Activated naive CD8-positive, alpha-beta T cell treated with anti-CD3 and anti-CD28 coated beads, Interleukin-2, amount 10 ng/mL, durations not matched to agents 7 days and 5 days (primary cell): ENCODE data around the gene CHID1. TPM values are rescaled to one million over a fixed set of nuclear protein-coding genes. Genes with fewer than 3 reads are reported as not detected.
A peak's percentile ranks its signal among the peaks of the same experiment; 100 is the strongest.

ENCODE experiments used
- ATAC-seq: fragments of 150-1000 bp; cut with Tn5 transposase; one replicate; pipeline ENCODE4 v1.10.0; 2021; ENCODE audit warnings: low read depth, moderate library complexity
- POLR2A ChIA-PET: fragments of 350-600 bp; sonication (Branson Sonifier 250); formaldehyde crosslinking; loops from one replicate; lab custom pipeline; 2021; ENCODE audit warnings: antibody characterized with exemption; lab: Charles Lee
- DNase-seq: peaks from one replicate; pipeline ENCODE4 v3.0.0; 2021
- H3K27ac Mint-ChIP-seq: one replicate; pipeline ENCODE4 v1.8.0; 2022; ENCODE audit warnings: mild to moderate bottlenecking, mixed read lengths
- H3K27me3 Mint-ChIP-seq: one replicate; pipeline ENCODE4 v1.8.0; 2022; ENCODE audit warnings: mild to moderate bottlenecking, moderate library complexity, mixed read lengths
- H3K36me3 Mint-ChIP-seq: one replicate; pipeline ENCODE4 v1.8.0; 2021; ENCODE audit warnings: mild to moderate bottlenecking, mixed read lengths
- H3K4me1 Mint-ChIP-seq: one replicate; pipeline ENCODE4 v1.8.0; 2021; ENCODE audit warnings: mixed read lengths
- H3K4me3 Mint-ChIP-seq: one replicate; pipeline ENCODE4 v1.8.0; 2022; ENCODE audit warnings: mild to moderate bottlenecking, moderate library complexity, mixed read lengths
- H3K9me3 Mint-ChIP-seq: one replicate; pipeline ENCODE4 v1.8.0; 2021; ENCODE audit warnings: mixed read lengths
- total RNA-seq, 2 experiments: library from RNA; stranded (reverse); gene quantifications; one replicate each; pipeline ENCODE4 v1.2.3, GENCODE V29; 2021

Gene CHID1
- 10 to 100 TPM; 39.7 to 47.9 TPM for total RNA-seq

GRCh38 chr11:910589-911030, at the start of gene CHID1:
TSS of gene CHID1 (minus strand) at chr11:910810. CDS start at chr11:904816, 5,994 bp downstream.
- DNase-seq (peak; percentile 91), ATAC-seq (peak; percentile 92)
- Mint-ChIP-seq H3K4me1 (peaks cover 14% of the 10 kb centered on the region), H3K27ac (peak within 1 kb of the TSS; percentile 90), H3K27me3 (no peaks in the 10 kb centered on the region), H3K9me3 (no peaks in the 10 kb centered on the region), H3K4me3 (peak within 1 kb of the TSS; percentile 95), H3K36me3 (peaks cover 1% of the 10 kb centered on the region)
- POLR2A ChIA-PET, result interaction anchor here (1.1 to 2.0 kb wide), 5 partner anchors 9 to 91 kb away, joined by 4 to 10 read pairs (median 5); partner anchors contain the start of genes AP2A2, PNPLA2, POLR2L and TSPAN4

- DNase-seq, result no peak
- no peaks in the 10 kb centered on the region for H3K9me3 Mint-ChIP-seq
- POLR2A ChIA-PET, result no interaction called here
- no peak for ATAC-seq
- H3K4me1 Mint-ChIP-seq, result peaks cover 9% of the 10 kb centered on the region
- H3K27ac Mint-ChIP-seq, result no peak overlapping the region
- peaks cover 19% of the 10 kb centered on the region for H3K36me3 Mint-ChIP-seq
- no peak overlapping the region for H3K4me3 Mint-ChIP-seq
- H3K27me3 Mint-ChIP-seq, result no peaks in the 10 kb centered on the region
Measured at GRCh38 chr11:959608-960007, 49.0 kb upstream of the CHID1 start.

GRCh38 chr11:959027-959426, 48.4 kb upstream of the CHID1 start:
- H3K27ac Mint-ChIP-seq, result no peak overlapping the region
- DNase-seq (no peak), ATAC-seq (no peak)
- H3K9me3 Mint-ChIP-seq, result no peaks in the 10 kb centered on the region
- peaks cover 13% of the 10 kb centered on the region for H3K36me3 Mint-ChIP-seq
- POLR2A ChIA-PET, result no interaction called here
- no peak overlapping the region for H3K4me3 Mint-ChIP-seq
- peaks cover 14% of the 10 kb centered on the region for H3K4me1 Mint-ChIP-seq
- no peaks in the 10 kb centered on the region for H3K27me3 Mint-ChIP-seq

DNA sequence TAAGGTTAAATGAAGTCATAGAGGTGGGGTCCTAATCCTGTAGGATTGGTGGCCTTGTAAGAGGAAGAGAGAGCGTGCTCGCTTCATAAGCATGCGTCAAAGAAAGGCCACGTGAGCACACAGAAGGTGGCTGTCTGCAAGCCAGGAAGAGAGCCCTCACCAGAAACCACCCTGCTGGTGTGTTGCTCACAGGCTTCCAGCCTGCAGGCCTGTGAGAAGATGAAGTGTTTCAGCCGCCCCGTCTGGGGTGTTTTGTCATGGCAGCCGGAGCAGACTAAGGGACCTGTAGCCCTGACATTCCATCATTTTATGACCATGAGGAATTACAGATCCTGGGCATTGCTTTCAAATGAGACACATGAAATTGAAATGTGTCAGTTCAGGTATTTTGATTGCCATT, 47.5 kb upstream of the CHID1 start:
- POLR2A ChIA-PET, result no interaction called here
- no peak for ATAC-seq
- Mint-ChIP-seq H3K9me3 (no peaks in the 10 kb centered on the region), H3K36me3 (peaks cover 9% of the 10 kb centered on the region), H3K27ac (no peak overlapping the region), H3K4me1 (peaks cover 14% of the 10 kb centered on the region), H3K27me3 (no peaks in the 10 kb centered on the region), H3K4me3 (no peak overlapping the region)
- DNase-seq, result no peak

DNA sequence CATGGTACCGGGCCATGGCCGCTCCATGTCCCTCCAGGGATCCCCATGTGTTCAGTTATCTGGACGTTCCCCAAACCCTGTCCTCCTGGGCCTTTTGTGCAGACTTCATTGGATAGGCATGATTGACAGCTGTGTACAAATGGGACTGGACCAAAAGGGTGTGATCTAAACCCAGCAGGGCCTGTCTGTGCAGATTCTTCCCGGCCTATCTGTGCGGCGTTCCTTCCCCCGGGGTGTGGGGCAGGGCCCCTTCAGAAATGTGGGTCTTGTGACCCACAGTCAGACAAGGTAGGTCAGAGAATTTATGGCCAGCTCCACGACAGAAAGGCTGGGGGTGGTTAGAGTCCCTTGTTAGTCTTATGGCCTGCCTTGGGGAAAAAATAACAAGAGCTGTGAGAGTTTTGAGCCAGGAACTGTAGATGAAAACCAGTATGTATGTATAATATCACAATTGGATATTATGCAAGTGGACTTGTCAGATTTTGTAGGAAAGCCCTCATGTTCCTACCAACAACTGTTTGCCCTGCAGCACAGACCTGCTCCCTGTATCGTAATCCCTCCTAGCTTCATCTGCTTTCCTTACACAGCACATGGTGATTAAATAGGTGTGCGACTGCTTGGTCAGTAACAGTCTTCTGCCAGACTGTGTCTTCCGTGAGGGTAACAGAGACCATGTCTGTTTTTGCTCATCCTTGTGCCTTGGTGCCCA, 46.8 kb upstream of the CHID1 start:
- DNase-seq (no peak), ATAC-seq (no peak)
- Mint-ChIP-seq H3K9me3 (no peaks in the 10 kb centered on the region), H3K36me3 (peaks cover 7% of the 10 kb centered on the region), H3K4me3 (no peak overlapping the region), H3K4me1 (peaks cover 12% of the 10 kb centered on the region), H3K27me3 (no peaks in the 10 kb centered on the region), H3K27ac (no peak overlapping the region)
- POLR2A ChIA-PET, result no interaction called here

GRCh38 chr11:955154-956063, 44.8 kb upstream of the CHID1 start:
- H3K27ac Mint-ChIP-seq, result no peak overlapping the region
- no peak for DNase-seq
- H3K9me3 Mint-ChIP-seq, result no peaks in the 10 kb centered on the region
- no peaks in the 10 kb centered on the region for H3K27me3 Mint-ChIP-seq
- peaks cover 12% of the 10 kb centered on the region for H3K4me1 Mint-ChIP-seq
- no peak for ATAC-seq
- POLR2A ChIA-PET, result no interaction called here
- H3K36me3 Mint-ChIP-seq, result peaks cover 5% of the 10 kb centered on the region
- no peak overlapping the region for H3K4me3 Mint-ChIP-seq

- no peak for ATAC-seq
- Mint-ChIP-seq H3K4me1 (peaks cover 12% of the 10 kb centered on the region), H3K27me3 (no peaks in the 10 kb centered on the region), H3K27ac (peak overlapping the region; percentile 34), H3K36me3 (peaks cover 12% of the 10 kb centered on the region), H3K9me3 (peaks cover 3% of the 10 kb centered on the region), H3K4me3 (no peak overlapping the region)
- POLR2A ChIA-PET, result no interaction called here
- no peak for DNase-seq
Measured at GRCh38 chr11:954392-955153, 44.0 kb upstream of the CHID1 start.

GRCh38 chr11:953512-953911, 42.9 kb upstream of the CHID1 start:
- H3K9me3 Mint-ChIP-seq, result peaks cover 5% of the 10 kb centered on the region
- peaks cover 19% of the 10 kb centered on the region for H3K36me3 Mint-ChIP-seq
- ATAC-seq, result no peak
- H3K4me3 Mint-ChIP-seq, result no peak overlapping the region
- no peak for DNase-seq
- H3K27me3 Mint-ChIP-seq, result no peaks in the 10 kb centered on the region
- POLR2A ChIA-PET, result no interaction called here
- no peak overlapping the region for H3K27ac Mint-ChIP-seq
- H3K4me1 Mint-ChIP-seq, result peaks cover 12% of the 10 kb centered on the region

- Mint-ChIP-seq H3K27ac (peak overlapping the region; percentile 4), H3K4me1 (peaks cover 12% of the 10 kb centered on the region), H3K36me3 (peaks cover 26% of the 10 kb centered on the region), H3K27me3 (no peaks in the 10 kb centered on the region), H3K4me3 (no peak overlapping the region), H3K9me3 (peaks cover 11% of the 10 kb centered on the region)
- no peak for ATAC-seq
- no peak for DNase-seq
- POLR2A ChIA-PET, result no interaction called here
Measured at GRCh38 chr11:952406-953385, 42.1 kb upstream of the CHID1 start.

DNA sequence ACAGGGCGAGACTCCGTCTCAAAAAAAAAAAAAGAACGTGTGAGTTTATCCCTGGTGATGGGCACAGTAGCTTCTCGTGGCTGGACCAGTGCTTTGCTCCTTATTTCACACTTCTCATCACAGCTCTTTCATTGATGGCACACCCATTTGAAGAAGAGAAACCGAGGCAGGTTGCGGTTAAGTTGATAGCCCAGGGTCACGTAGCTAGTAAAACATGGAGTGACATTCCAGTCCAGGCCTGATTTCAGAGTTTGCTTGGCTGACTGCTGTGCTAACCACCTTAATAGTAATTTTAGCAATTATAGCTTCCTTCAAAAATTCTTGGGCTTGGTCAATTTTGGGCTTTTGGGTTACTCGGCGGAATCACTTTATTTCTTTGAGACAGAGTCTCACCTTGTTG, 40.9 kb upstream of the CHID1 start:
- no peak overlapping the region for H3K27ac Mint-ChIP-seq
- peaks cover 11% of the 10 kb centered on the region for H3K9me3 Mint-ChIP-seq
- H3K36me3 Mint-ChIP-seq, result peaks cover 33% of the 10 kb centered on the region
- no peak overlapping the region for H3K4me3 Mint-ChIP-seq
- DNase-seq (no peak), ATAC-seq (no peak)
- H3K4me1 Mint-ChIP-seq, result peaks cover 12% of the 10 kb centered on the region
- H3K27me3 Mint-ChIP-seq, result no peaks in the 10 kb centered on the region
- POLR2A ChIA-PET, result no interaction called here

- Mint-ChIP-seq H3K9me3 (peaks cover 11% of the 10 kb centered on the region), H3K4me1 (peaks cover 2% of the 10 kb centered on the region), H3K4me3 (no peak overlapping the region), H3K27me3 (no peaks in the 10 kb centered on the region), H3K27ac (no peak overlapping the region), H3K36me3 (peaks cover 46% of the 10 kb centered on the region)
- ATAC-seq (no peak), DNase-seq (no peak)
- POLR2A ChIA-PET, result no interaction called here
Measured at GRCh38 chr11:947744-948143, 37.1 kb upstream of the CHID1 start.

DNA sequence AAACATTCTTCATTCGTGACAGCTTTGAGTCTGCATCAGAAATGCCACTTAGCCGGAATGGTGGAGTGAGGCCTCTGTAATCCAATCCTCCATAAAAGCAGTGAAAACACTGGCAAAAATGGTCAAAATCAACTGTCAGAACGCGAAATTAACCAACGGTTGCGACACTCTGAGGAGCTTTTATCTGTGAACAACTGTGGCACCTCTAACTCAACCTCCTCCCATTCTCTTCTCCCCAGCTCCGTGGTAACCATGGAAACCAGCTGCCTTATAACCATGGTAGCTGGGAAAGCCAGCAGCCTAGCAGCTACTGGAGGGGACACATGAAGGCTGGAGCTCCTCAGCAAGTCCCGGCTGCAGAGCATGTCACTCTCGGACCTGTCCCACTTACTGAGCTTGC, 35.4 kb upstream of the CHID1 start:
- no peak overlapping the region for H3K4me3 Mint-ChIP-seq
- peaks cover 2% of the 10 kb centered on the region for H3K4me1 Mint-ChIP-seq
- DNase-seq, result no peak
- H3K27ac Mint-ChIP-seq, result no peak overlapping the region
- POLR2A ChIA-PET, result no interaction called here
- no peak for ATAC-seq
- peaks cover 11% of the 10 kb centered on the region for H3K9me3 Mint-ChIP-seq
- peaks cover 46% of the 10 kb centered on the region for H3K36me3 Mint-ChIP-seq
- H3K27me3 Mint-ChIP-seq, result no peaks in the 10 kb centered on the region
